Ovary (tissue), 3 donors: ENCODE measurements around the gene CHMP4A.

Experiments used
- CTCF ChIP-seq, 3 donors: fragments of 450-650 bp in 2 of 3; fragments of 200-600 bp in 1 of 3; IDR thresholded peaks; one replicate each; pipeline versions ENCODE4 v1.5.1 to v1.8.0; 2016 to 2022; ENCODE audit warnings: antibody characterized with exemption in 3 of 3, mild to moderate bottlenecking in 1 of 3
- EP300 ChIP-seq: sonication (generic); formaldehyde crosslinking; IDR thresholded peaks from one replicate; pipeline ENCODE4 v1.6.1; 2017; ENCODE audit warnings: antibody characterized with exemption
- POLR2A ChIP-seq: fragments of 450-650 bp; IDR thresholded peaks from one replicate; pipeline ENCODE4 v1.6.1; 2017; ENCODE audit warnings: antibody characterized with exemption, mild to moderate bottlenecking, moderate library complexity
- donor health status: DM: no; HTN: no; CAD: no.

- TF ChIP-seq CTCF (IDR thresholded peaks at IDR 0.05), result no peak
- no peak for TF ChIP-seq POLR2A
- no peak for TF ChIP-seq EP300
Observed at GRCh38 chr14:24254630-24255392, 41.5 kb upstream of the CHMP4A start.
